Uterus (tissue), 2 donors: ENCODE measurements around the gene LBP.
"Not testable (repeated sequence)": the region's sequence is repeated elsewhere in the genome, so short reads cannot be mapped to it uniquely, and the experiment has no call there.

ENCODE experiments used
- CTCF ChIP-seq, 4 experiments: fragments of 200-600 bp in 2 of 4; fragments of 450-650 bp in 2 of 4; sonication (generic) in 2 of 4; IDR thresholded peaks; one replicate each; pipeline ENCODE4 v1.5.1; 2016 to 2019; ENCODE audit warnings: antibody characterized with exemption in 4 of 4, mild to moderate bottlenecking in 2 of 4, moderate library complexity in 1 of 4
- POLR2A ChIP-seq, 2 donors: fragments of 450-650 bp; IDR thresholded peaks; one replicate each; pipeline ENCODE4 v1.6.1; 2016; ENCODE audit warnings: antibody characterized with exemption in 2 of 2, mild to moderate bottlenecking in 1 of 2, moderate library complexity in 1 of 2

GRCh38 chr20:38407822-38408221, 61.5 kb downstream of the LBP start:
- not testable (repeated sequence) for TF ChIP-seq CTCF, POLR2A (IDR thresholded peaks at IDR 0.05)
